Uterus (tissue), 2 donors: ENCODE measurements around the gene AMY1A.
"Not testable (repeated sequence)": the region's sequence is repeated elsewhere in the genome, so short reads cannot be mapped to it uniquely, and the experiment has no call there.

Experiments used
- CTCF ChIP-seq, 4 experiments: fragments of 200-600 bp in 2 of 4; fragments of 450-650 bp in 2 of 4; sonication (generic) in 2 of 4; IDR thresholded peaks; one replicate each; pipeline ENCODE4 v1.5.1; 2016 to 2019; ENCODE audit warnings: antibody characterized with exemption in 4 of 4, mild to moderate bottlenecking in 2 of 4, moderate library complexity in 1 of 4
- POLR2A ChIP-seq, 2 donors: fragments of 450-650 bp; IDR thresholded peaks; one replicate each; pipeline ENCODE4 v1.6.1; 2016; ENCODE audit warnings: antibody characterized with exemption in 2 of 2, mild to moderate bottlenecking in 1 of 2, moderate library complexity in 1 of 2

- TF ChIP-seq CTCF, POLR2A (IDR thresholded peaks at IDR 0.05): not testable (repeated sequence)
Measured at GRCh38 chr1:103650889-103651288, 4.7 kb upstream of the AMY1A start.
